ENCODE data around the gene MRO. TPM values are rescaled to one million over a fixed set of nuclear protein-coding genes. Genes with fewer than 3 reads are reported as not detected.

MRO gene
- total RNA-seq, 4 donors from 2014 or later, result 0.18 to 1.4 (median 0.49) TPM; not detected in 1

DNA sequence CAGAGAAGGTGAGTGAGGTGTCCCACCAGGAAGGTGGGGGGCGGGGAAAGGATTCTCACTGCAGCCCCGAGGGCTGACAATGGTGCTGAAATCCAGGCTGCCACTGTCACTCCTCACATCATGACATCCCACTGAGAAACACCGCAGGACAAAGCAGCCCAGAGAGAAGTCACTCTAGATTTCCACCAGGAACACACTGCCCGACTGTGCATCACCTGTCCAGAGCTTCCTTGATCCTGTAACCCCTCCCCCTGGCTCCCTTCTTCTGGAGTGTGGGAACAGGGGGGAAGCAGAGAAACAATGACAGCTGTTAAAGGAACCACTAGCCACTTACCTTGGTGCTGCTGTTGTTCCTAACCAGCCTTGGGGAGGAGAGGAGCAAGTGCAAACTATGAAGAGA, 69.9 kb downstream of the MRO start:
- intact Hi-C loops (cut with DNase I; ENCODE audit: low total_unique reads) (no loop called here), in situ Hi-C loops (cut with MboI; ENCODE audit: low sequenced_read_pairs in 4 of 4) (no loop called here)
- TF ChIP-seq, protein P1, sequence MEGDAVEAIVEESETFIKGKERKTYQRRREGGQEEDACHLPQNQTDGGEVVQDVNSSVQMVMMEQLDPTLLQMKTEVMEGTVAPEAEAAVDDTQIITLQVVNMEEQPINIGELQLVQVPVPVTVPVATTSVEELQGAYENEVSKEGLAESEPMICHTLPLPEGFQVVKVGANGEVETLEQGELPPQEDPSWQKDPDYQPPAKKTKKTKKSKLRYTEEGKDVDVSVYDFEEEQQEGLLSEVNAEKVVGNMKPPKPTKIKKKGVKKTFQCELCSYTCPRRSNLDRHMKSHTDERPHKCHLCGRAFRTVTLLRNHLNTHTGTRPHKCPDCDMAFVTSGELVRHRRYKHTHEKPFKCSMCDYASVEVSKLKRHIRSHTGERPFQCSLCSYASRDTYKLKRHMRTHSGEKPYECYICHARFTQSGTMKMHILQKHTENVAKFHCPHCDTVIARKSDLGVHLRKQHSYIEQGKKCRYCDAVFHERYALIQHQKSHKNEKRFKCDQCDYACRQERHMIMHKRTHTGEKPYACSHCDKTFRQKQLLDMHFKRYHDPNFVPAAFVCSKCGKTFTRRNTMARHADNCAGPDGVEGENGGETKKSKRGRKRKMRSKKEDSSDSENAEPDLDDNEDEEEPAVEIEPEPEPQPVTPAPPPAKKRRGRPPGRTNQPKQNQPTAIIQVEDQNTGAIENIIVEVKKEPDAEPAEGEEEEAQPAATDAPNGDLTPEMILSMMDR (IDR thresholded peaks at IDR 0.05 in 4 of 5, conservative IDR thresholded peaks at IDR 0.05 in 1 of 5), result no peak
- TF ChIP-seq POLR2A (IDR thresholded peaks at IDR 0.05), result no peak
- Histone ChIP-seq H3K27ac (no peak overlapping the region), H3K27me3 (no peaks in the 10 kb centered on the region), H3K4me1 (no peaks in the 10 kb centered on the region), H3K9me3 (no peaks in the 10 kb centered on the region), H3K36me3 (no peaks in the 10 kb centered on the region), H3K4me3 (no peak overlapping the region)
- no peak for DNase-seq
- no peak for ATAC-seq

DNA sequence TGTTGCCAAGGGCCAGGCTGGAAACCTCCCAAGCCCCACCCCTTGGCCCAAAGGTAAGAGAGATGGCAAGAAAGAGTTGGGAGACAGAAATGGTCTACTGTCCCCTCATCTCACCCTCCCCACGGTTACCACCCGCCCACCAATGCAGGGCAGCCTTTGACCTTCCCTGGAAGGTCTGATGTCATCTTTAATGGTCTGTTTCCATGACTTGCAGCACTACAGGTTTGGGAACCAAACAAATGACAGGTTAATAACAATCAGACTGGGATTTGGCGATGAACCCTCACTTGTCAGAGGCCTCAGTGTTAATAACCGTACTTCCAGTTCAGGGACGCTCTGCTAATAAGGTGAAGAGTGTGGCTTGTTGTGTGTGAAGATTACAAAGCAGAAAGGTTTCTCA, 70.4 kb downstream of the MRO start:
- DNase-seq, result no peak
- intact Hi-C loops (cut with DNase I; ENCODE audit: low total_unique reads), result no loop called here
- no peaks in the 10 kb centered on the region for H3K27me3 ChIP-seq
- no peak overlapping the region for H3K4me3 ChIP-seq
- H3K4me1 ChIP-seq, result no peaks in the 10 kb centered on the region
- H3K27ac ChIP-seq, result no peak overlapping the region
- in situ Hi-C loops (cut with MboI; ENCODE audit: low sequenced_read_pairs in 4 of 4), result no loop called here
- no peaks in the 10 kb centered on the region for H3K9me3 ChIP-seq
- TF ChIP-seq POLR2A (IDR thresholded peaks at IDR 0.05), result no peak
- TF ChIP-seq, protein P1 (IDR thresholded peaks at IDR 0.05 in 4 of 5, conservative IDR thresholded peaks at IDR 0.05 in 1 of 5), result no peak
- no peaks in the 10 kb centered on the region for H3K36me3 ChIP-seq
- ATAC-seq, result no peak

DNA sequence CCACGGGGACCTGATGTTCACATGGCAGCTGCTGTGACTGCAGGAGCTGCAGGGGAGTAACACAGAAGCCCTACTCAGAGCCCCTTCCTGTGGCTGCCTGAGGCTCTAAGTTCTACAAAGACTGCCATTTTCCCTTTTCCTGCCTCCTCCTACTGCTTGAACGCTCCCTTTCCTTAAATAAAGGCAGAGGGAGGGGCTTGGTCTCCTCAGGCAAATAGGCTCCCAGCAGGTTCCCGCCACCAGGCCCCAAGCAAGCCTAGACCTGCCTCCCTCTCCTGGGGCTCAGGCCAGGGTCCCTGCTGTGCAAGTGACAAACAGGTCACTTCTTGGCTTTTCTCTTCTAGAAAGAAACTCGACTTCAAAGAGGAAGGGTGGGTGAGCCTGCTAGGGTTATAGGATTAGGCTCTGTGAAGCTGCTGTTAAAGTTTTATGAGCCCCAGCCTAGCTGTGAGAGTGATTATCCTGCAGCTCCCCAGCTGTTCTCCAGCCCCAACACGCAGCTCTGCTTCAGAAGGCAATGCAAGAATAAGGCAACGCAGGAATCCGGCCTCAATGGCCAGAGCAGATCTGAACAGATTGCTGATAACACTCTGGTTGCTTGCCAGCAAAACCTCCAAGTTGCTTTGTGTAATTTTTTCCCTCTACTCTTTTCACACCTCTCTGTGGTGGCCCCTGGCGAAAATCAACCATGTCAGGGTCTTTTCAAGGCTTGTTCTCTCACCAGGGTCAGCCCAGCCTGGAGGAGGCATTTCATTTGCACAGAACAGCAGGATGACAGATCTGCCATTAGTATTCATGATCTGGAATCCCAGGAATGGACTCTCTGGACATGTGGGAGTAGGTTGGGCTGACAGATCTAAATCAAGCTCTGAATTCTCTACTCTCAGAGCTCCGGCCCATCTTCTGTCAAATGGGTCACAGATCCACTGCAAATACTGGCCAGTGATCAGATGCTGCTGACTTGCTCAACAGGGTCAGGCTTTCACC, 71.3 kb downstream of the MRO start:
- H3K27me3 ChIP-seq, result no peaks in the 10 kb centered on the region
- H3K9me3 ChIP-seq, result no peaks in the 10 kb centered on the region
- in situ Hi-C loops (cut with MboI; ENCODE audit: low sequenced_read_pairs in 4 of 4) (no loop called here), intact Hi-C loops (cut with DNase I; ENCODE audit: low total_unique reads) (no loop called here)
- no peaks in the 10 kb centered on the region for H3K4me1 ChIP-seq
- no peak for DNase-seq
- H3K4me3 ChIP-seq, result no peak overlapping the region
- ATAC-seq, result no peak
- TF ChIP-seq POLR2A (IDR thresholded peaks at IDR 0.05), result no peak
- TF ChIP-seq, protein P1 (IDR thresholded peaks at IDR 0.05 in 4 of 5, conservative IDR thresholded peaks at IDR 0.05 in 1 of 5), result no peak
- no peak overlapping the region for H3K27ac ChIP-seq
- H3K36me3 ChIP-seq, result no peaks in the 10 kb centered on the region

DNA sequence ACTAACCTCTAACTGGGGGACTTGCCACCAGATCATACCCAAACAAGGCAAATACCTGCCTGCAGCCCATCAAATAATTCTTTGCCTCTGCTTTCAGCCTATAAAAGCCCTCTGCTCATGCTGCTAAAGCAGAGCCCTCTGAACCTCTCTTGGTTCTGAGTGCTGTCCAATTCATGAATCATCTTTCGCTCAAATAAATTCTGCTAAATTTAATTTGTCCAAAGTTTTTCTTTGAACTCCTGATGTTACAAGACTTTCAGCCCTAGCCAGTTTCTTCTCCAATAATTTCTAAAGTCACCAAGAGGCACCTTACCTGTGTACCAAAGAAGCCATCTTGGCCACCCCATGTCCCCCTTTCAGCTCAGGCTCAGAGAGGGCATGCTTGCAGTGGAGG, 72.0 kb downstream of the MRO start:
- no peaks in the 10 kb centered on the region for H3K36me3 ChIP-seq
- no peaks in the 10 kb centered on the region for H3K27me3 ChIP-seq
- TF ChIP-seq, protein P1 (IDR thresholded peaks at IDR 0.05 in 4 of 5, conservative IDR thresholded peaks at IDR 0.05 in 1 of 5), result no peak
- TF ChIP-seq POLR2A (IDR thresholded peaks at IDR 0.05), result no peak
- DNase-seq (no peak), ATAC-seq (no peak)
- H3K9me3 ChIP-seq, result no peaks in the 10 kb centered on the region
- no peak overlapping the region for H3K27ac ChIP-seq
- in situ Hi-C loops (cut with MboI; ENCODE audit: low sequenced_read_pairs in 4 of 4), result no loop called here
- no peaks in the 10 kb centered on the region for H3K4me1 ChIP-seq
- intact Hi-C loops (cut with DNase I; ENCODE audit: low total_unique reads), result no loop called here
- no peak overlapping the region for H3K4me3 ChIP-seq
